MV-4-11 (cell line): ENCODE results near the gene OSBPL6.

Experiments
- DNase-seq: peaks from one replicate; lab custom pipeline; 2025; lab: John Stamatoyannopoulos, UW

The OSBPL6 gene

DNA sequence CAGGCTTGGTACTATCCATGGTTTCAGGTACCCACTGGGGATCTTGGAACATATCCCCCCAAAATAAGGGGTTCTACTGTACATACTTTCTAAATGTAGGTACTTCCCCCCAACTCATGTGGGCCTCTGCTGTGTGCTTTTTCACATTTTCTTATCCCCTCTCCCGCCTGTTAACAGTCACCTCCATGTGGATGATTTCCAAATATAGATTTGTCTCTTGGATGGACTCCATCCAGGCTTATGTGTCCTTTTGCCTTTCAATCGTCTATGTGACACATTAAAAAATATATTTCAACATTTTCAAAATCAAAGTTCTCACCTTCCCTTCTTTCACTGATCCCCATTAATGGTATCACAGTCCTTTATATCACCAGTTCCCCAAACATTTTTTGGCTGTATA is 44.4 kb downstream of the OSBPL6 start:
- DNase-seq = no peak

DNA sequence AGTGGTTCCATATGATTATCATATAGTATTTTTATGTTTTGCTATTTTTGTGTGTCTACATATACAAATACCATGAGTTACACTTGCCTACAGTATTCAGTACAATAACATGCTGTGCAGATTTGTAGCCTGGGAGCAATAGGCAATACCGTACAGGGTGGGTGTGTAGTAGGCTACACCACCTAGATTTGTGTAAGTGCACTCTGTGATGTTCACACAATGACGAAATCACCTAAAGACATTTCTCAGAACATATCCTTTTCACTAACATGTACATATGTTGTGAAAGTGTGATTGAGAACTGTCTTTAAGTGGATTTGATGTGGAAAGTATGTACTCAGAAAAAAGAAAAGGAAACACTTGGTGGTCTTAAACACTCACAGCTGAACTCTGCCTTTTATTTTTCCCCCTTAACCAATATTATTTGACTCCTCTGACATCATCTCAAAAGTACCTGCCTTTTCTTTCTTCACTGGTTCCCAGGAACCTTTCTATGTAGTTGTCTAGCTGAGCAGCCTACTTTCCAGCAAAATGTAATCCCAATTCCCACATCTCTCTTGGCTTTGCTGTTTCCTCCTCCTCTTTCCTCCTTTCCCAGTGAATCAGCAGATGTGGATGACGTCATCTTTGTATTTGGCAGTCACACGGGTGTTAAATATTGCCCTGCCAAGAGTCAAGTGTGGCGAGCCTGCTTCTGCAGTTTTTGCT is 47.7 kb downstream of the OSBPL6 start:
- no peak for DNase-seq

DNA sequence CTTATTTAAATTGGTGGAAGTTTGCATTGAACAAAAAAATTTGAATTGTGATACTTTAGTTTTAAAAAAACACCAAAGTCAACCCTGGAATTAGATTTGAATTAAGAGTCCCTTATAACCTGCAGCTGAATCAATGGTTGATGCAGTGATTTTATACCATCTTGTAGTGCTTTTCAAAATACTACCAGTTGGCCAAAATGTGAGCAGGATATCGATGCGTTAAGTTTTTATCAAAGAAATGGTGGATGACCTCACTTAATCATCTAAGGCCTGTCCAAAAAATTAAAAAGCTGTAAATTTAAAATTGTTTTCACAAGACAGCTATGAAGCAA is 48.2 kb downstream of the OSBPL6 start:
- DNase-seq = no peak

DNA sequence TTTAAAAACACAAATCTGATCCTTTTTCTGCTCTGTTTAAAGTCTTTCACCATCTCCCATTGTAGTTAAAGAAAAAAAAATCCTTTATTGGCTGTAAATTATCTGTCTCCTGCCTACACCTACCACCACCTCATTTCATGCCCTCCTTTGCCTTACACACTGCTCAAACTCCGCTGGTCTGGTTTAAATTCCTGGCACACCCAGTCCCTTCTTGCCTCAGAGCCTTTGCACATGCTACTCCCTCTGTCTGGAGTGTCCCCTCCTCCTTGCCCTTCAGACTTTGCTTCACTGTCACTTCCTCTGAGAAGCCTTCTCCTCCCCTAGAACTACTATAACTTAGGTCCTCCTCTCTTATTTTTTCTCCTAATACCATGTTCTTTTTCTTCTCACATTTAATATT is 49.6 kb downstream of the OSBPL6 start:
- no peak for DNase-seq

DNA sequence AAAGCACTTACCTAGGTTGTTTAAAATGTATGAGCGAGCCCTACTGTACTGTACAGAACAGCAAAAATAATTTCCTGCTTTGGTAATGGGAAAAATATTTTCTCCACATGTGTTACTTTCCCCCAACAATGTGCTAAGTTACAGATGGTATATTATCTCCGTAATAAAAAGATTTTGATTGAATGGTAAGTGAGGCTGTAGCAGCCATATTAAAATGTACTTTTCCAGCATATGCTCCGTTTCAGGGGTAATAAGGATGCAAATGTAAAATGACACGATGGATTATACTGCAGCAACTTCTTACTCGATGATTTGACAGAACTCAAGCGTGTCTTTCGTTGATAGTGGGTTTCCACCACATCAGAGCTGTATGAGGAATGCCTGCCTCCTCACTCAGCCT is 50.5 kb downstream of the OSBPL6 start:
- DNase-seq = no peak

DNA sequence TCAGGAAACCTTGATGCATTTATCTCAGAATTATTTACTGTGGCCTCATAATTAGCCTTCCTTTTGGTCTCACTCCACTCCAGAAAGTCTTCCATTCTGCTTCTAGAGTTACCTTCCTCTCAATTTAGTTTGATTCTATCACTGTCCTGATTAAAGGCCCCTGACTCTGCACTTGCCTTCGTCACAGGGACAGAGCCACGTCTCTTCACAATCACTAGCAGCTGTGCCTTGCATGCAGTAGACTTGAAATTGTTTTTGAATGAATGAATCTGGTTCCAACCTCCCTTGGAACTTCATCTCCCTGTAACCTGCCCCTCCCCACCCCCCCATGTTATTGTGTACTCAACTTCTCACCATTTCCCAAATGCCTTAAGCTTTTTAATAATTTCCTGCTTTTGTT is 52.4 kb downstream of the OSBPL6 start:
- no peak for DNase-seq

DNA sequence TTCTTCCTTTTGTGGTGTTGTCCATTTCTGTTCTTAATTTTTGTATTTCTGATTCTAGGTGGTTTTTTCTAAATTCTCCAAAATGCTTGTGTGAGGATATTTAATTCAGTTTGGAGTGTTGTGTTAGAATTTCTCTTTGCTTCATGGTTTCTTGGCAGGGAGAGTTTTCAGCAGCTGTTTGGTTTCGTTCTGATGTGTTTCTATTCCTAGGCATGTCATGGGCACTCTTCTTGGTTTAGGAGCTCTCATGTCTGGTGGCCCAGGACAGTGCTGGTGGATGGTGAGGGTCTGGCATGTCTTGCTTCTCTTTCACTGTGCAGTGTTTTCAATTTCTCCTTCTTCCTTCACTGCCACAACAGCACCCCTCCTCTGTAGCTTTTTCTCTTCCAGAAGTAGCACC is 52.9 kb downstream of the OSBPL6 start:
- no peak for DNase-seq

DNA sequence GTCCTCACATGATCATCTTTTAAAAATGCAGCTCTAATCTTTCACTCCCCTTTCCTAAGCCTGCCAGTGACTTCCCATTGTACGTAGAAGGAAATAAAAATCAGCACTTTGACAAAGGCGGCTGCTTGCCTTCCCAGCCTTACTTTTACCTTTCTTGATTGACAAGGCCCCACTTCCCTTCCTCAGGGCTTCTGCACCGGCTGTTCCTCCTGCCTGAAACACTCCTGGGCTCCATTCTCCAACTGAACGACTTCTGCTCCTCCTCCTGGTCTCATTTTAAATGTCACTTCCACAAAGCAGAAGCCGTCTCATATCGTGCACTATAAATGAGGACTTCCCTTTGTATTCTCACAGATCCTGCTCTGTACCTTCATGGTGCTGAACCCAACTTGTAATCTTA is 56.1 kb downstream of the OSBPL6 start:
- peak; percentile 12 for DNase-seq

DNA sequence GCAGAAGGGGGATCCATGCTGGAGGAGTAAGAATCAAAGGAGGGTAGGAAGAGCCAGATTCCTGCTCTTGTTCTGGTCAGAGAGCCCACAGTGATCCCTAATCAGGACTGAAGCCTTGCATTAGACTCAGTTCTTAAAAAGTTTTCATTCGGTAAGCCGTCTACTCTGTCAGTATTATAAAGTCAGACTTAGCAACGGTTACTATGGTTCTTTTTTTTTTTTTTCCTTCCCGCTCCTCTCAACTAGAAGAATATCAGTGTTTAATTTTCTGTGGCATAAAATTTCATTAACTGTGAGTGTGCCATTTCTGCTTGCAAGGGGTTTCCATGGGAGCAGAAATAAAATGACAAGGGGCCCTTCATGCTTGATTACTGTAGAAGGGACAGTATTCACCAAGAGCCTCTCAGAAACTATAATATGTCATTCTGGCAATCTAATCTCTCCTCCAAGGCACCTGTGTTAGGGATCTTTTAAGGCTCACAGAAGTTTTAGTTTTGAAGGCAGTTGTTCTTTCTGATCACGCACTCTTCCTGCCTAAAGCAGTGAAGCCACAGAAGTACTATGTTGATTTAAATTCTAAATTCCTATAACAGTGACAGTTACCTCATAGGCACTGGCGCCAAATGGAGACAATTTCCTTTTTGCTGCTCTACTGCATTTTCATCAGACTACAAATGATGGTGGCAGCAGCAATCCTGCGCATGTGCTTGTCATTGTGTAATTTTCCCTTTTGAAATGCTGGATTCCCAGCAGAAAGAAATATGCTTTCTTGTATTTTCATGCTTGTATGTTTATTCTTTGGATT is 57.0 kb downstream of the OSBPL6 start:
- no peak for DNase-seq

DNA sequence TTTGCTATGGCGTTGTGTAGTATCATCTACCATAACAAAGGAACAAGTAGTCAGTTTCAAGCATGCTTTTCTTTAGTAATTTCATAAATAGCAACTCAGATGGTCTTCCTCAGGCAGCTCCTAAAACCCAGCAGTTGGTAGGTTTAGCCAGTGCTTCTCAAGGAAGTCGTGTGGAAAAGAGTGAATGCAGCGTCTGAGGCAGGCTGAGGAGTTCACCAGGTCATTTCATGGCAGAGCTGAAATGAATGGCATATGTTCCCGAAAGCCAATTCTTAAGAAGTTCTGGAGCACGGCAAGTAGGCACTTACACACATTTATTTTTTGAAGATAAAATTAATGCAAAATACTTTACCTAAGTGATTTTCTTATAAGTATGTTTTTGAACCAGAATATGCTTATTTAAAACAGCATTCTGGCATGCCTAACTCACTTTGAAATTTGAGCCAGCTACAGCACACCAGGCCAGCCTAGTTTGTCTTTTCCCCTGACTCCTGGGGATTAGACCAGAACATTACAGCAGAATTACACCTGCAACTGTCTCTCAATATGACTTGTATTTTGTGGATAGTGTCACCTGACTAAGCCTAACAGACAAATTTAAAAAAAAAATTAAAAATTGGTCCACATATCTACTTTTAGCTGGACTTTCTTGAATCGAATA is 62.2 kb downstream of the OSBPL6 start:
- no peak for DNase-seq

DNA sequence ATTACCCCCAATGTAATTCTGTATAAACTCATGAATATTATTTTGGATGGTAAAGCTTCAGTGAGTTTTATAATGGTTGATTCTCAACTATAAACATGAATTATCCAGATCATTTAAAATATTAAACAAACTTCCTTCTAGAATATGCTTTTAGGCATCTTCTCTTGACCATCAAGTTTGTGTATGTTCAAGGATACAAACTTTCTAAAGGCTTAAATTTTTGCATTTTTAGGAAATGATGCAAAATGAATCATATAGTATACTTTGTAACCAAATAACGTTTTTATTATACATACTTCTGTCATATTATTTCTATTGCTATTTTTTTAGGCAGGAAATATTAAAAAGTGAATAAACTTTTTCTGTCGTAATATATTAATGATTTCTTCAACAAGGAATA is 62.8 kb downstream of the OSBPL6 start:
- no peak for DNase-seq

DNA sequence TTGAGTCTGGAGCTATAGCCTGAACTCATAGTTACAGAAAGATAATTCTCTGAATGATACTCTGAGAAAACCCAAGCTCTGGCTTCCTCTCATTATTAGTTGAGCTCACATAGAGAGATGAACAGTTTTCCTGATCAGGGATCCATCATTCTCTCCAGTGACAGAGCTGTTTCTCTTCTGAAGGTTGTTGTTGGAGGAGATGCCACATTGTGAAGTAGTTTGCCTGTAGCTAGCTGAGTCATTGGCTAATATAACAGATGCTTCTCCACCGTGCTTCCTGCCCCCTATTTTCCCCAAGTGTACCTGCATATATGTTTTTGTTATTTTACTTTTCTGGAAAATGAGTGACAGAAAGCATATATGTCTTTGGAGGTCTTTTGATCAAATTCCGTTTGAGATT is 64.6 kb downstream of the OSBPL6 start:
- no peak for DNase-seq

DNA sequence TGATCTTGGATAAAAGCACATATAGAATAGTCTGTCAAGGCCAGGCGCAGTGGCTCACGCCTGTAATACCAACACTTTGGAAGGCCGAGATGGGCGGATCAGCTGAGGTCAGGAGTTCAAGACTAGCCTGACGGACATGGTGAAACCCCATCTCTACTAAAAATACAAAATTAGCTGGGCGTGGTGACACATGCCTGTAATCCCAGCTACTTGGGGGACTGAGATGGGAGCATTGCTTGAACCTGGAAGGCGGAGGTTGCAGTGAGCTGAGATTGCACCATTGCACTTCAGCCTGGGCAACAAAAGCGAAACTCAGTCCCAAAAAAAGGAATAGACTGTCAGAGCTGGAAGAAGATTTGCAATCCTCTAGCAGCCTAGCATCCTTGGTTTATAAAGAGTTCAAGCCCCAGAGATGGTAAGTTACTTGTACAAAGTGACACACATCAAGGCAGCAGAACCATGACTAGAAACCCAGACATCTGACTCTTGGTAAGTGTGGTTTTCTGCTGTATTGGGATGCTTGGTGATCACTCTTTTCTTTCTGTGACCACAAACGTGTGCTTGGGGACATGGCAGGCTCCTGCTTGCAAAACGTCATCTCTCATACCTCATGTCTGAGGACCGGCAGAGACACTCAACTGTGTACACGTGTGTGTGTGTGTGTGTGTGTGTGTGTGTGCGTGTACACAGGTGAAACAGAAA is 69.0 kb downstream of the OSBPL6 start:
- DNase-seq = peak; percentile 2

DNA sequence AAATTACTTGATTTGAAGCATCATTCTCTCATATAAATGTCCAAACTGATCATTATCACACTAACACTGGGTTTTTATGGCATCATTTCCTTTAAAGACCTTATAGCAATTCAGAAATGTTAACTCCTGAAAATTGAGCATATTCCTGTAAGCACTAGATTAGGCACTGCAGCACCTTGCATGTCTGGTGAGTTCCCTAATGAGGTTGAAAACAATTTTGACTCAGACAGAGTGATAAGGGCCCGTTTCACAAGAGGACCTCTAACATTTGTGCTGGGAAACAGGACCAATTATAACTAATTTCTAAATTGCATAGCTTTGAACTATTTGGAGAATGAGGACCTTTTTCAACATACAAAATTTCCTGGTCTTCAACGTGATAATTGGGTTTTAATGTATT is 69.9 kb downstream of the OSBPL6 start:
- no peak for DNase-seq

DNA sequence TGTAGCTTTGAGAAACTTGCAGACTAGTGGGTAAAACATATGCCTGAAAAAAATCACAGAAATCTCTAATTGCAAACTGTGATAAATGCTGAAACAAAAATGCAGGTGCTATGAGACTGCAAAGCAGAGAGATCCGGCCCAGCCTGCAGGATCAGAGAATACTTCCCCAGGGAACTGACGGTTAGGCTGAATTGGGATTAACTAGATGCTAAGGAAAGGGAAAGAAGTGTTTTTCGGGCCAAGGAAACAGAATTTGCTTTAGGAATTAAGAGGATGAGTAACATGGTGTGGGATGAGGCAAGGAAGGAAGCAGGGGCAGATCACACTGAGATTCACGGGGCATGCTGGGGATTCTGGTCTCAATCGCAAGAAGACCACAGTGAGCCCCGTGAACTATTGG is 71.5 kb downstream of the OSBPL6 start:
- DNase-seq = no peak

DNA sequence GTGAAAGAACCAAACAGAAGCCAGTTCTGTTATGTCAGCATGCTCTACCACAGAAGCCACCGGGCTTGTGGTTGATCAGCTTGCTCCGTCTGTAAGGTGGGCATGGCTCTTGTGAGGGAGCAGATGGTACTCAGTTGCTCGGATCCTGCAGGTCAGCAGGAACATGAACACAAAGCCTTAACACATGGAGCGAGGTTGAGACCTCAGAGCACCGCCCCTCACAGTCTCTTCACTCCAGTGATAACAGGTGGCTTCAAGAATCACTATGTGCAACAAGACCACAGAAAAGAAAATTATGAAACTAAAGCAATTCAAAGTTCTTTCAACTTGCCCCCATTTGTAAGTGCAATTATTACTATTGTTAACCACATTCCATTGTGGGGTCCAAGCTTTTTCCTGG is 72.1 kb downstream of the OSBPL6 start:
- no peak for DNase-seq

DNA sequence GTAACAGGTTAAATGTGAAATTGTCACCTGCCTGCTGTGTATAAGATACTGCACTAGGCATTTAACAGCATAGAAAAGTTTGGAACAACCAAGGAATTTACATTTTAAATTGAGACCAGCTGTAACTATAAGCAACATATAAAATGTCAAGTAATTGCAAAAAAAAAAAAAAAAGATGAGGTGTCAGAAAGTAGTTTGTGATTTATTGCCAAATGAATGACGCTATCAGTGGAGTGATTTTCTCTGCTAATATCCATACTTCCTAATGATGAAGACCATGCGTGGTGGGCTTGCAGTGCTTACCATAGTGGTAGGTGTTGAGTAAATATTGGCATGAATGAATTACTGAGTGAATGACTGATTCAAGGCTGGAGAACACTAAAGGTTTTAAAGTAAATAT is 73.3 kb downstream of the OSBPL6 start:
- DNase-seq = no peak

DNA sequence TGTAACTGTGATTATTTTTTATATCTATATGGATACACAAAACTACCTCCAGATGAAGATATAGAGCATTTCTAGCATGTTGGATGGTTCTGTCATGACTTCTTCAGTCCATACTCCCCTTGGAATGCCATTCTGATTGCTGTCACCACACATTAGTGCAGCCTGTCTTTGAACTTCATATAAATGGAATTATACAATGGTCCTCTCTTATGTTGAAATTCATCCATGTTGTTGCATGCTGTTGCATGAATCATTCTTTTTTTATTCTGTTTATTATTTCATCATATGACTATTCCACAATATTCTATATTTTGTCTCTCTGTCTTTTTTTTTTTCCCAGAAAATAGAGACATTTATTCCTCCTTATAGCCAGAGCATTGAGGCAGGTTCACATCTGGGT is 74.1 kb downstream of the OSBPL6 start:
- DNase-seq = no peak

DNA sequence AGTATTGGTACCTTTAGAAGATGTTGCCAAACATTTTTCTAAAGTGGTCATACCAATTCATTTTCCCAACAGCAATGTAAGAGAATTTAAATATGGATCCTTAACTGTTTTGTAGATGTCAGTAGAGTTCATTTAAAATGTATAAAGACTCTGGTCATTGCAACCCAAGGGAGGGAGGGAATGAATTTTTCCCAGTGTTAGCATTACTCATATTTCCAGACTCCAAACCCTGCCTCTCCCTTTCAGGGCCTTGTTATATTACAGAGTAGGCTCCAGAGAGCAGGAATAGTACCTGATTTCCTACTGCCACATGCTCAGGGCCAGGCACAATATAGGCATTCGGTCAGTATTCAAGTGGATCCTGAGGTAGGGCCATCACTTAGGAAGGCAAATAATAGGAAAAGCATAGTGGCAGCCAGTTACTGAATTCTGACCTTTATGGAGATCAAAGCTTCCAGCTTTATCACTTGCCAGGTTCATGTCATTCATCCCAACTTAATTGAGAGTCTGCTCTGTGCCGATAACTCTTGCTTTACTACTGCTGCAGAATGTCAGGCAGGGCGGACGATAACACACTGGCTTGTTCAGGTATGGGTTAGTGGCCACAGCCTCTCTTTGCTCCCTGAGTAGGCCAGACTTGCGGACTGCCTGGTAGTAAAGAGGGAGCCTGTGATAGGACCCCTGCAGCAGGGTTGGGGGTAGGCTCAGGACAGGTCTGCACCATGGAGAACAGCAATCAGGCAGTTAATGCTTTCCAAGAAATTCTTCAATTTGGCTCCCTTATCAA is 75.3 kb downstream of the OSBPL6 start:
- no peak for DNase-seq

DNA sequence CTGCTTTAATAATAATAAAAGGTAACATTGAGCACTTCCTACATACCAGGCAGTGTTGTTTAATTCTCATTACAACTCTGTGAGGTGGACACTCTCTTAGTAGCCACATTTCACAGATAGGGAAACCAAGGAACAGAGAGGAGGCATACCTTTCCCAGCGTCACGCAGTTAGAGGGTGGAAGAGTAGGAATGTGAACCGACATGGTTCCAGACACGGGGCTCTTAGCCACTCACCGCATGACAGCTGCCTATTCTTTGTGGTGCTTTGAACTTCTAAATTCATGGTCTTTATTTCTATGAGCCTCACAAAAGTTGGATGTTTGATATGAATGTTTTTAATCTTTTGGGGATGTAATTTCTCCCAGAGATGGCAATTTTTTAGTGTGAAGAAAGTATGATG is 76.0 kb downstream of the OSBPL6 start:
- DNase-seq = no peak

DNA sequence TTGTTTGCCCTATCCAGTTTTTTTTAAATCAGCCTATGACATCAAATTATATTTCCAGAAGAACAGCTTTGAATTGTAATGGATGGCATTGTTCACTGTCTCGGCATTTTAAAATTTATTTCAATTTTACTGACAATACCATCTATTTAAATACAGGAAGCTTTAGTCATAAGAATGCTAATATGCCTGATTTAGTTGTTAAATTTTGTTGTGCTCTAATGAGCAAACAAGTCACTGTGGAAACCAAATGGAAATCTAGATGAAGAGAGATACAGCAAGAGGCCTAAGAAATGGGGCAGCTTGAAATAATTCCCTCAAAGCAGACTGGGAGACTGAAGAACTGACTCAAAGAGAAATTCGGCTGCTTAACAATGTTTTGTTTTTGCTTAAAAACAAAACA is 76.8 kb downstream of the OSBPL6 start:
- DNase-seq = no peak
